IPS DF 4.7 (cell line): ENCODE measurements around the gene CERS2.
"Not testable (repeated sequence)": the region's sequence is repeated elsewhere in the genome, so short reads cannot be mapped to it uniquely, and the experiment has no call there.

Source experiments
- DNase-seq: peaks from one replicate; pipeline ENCODE4 v3.0.0-alpha.2; 2013; ENCODE audit warnings: low spot score; ENCODE audit errors: extremely low read depth

The CERS2 gene

DNA sequence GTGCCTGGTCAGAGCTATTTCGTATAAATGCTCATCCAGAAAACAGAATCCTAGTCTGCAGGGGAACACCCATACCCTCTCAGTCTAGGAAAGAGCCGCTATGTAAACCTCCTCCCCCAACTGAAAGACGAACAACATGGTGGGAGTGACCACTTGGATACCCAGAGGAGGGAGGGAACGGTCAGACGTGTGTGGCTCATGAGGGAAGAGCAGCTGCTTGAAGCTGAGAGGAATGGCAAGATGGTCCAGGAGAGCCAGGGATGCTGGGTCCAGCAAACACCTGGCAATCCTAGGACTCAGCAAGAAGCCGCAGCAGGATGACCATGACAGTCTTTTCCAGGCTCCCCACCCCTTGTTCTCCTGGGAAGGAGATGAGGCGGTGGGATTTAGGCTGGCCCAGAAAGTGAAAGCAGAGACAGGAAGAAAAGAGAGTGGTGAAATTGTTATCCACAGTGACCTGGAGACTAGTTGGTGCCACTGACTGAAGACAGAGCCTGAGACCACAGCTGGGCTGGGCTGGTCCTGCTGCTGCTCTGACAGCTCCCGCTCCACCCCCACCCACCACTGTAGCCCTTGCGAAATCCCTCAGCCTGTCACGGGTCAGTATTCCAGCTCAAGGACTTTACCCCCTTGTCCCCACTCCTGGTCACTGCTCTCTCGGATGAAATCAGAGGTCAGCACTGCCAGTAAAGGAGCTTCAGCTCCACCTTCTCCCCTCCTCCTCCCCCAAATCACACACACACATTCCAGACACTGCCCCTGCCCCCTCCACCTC lies 3.6 kb downstream of the CERS2 start:
- DNase-seq = no peak

- no peak for DNase-seq
Observed at GRCh38 chr1:150969626-150970025, 5.0 kb downstream of the CERS2 start.

DNA sequence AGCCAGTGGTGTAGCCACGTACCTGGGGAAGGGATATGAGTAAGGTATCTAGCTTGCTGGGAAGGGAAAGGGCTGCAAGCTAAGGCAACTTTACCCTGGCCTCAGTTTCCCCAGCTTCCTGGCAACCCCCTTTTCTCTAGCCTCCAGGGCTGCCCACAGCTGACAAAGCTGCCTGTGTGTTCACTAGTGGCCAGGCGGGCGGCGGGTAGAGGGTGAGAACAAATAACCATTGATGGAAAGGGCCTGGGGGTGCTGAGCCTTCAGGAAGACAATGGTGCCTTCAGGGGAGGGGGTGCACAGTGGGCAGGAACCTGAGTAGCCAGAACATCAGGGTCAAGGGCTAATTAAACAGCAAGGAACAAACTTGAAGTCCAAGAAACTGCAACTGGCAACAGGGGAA lies 6.1 kb downstream of the CERS2 start:
- DNase-seq = no peak

DNA sequence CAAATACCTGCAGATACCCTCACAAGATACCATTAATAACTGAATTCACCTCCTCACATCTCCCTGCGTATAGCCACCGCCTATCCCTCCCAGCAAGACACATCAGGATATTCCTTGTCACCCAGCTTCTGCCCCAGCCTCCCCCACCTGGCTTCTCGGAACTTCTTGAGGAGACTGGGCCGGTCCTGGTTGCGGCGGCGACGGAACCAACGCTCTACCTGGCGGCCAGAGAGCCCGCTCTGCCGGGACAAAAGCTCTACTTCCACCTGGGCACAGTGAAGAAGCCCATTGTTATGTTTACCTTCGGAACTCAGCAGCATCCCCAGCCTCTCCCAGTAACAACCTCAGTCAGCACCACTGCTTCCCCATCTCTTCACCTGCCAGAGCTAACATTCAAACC lies 6.7 kb downstream of the CERS2 start:
- DNase-seq = no peak

- DNase-seq = no peak
Observed at GRCh38 chr1:150966011-150966410, 8.6 kb downstream of the CERS2 start.

DNA sequence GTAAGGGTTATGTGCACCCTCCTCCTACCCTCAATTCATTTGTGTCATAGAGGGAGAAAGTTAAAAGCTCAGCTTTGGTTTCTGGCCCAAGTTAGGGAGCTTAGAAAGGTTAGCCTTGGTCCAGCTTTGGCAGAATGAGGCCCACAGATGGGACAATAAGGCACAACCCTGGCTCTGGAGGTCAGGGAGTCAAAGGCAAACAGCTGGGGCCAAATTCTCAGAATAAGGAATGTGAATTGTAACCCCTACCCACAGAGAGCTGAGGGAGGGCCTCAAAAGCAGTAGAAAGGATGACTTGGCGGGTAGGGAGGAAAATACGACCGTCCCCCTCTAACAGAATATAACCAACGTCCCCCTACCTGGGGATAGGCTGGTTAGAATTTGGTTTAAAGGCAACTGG lies 9.0 kb downstream of the CERS2 start:
- no peak for DNase-seq

GRCh38 chr1:150964164-150964489 lies 10.5 kb downstream of the CERS2 start:
- DNase-seq = no peak

- DNase-seq = no peak
Observed at GRCh38 chr1:150963321-150964163, 11.1 kb downstream of the CERS2 start.

DNA sequence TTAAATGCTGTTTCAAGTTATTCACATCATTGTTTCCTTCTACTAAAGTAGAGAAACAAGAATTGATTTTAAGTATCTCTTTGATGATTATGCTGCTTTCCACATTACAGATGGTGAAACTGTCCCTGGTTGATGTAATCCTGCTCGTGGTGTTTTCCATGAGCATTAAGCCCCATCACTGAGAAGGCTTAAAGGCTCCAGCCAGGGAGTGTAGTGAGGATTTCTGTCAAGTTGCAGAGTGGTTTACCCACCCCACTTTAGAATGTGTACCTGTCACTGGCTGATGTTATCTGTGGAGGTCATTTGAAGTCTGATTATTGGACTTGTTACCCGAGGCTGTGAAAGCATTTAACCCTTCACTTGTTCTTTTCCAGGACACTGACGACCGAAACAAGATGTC lies 12.9 kb downstream of the CERS2 start:
- no peak for DNase-seq

- no peak for DNase-seq
Observed at GRCh38 chr1:150960646-150961045, 14.0 kb downstream of the CERS2 start.

GRCh38 chr1:150957666-150958065 lies 17.0 kb downstream of the CERS2 start:
- DNase-seq = no peak

DNA sequence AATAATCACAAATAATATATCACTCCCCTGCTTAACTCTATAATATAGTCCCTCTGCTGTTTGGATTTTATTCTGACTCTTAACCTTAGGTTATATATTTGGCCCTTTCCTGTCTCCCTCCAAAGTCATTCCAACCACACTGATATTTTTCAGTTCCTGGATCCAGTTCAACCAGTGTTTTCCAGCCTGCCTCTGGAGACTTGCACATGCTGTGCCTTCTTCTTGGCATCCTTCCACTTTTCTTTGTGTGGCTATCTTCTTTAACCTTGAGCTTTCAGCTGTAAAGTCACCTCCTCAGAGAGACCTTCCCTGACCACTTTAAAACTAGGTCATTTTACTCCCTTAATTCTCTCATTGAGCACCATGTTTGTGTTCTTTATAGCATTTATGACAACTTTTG lies 19.4 kb downstream of the CERS2 start:
- no peak for DNase-seq

GRCh38 chr1:150954708-150955107 lies 19.9 kb downstream of the CERS2 start:
- DNase-seq = no peak

GRCh38 chr1:150944856-150945255 lies 29.8 kb downstream of the CERS2 start:
- DNase-seq = no peak

GRCh38 chr1:150931773-150932172 lies 42.9 kb downstream of the CERS2 start:
- no peak for DNase-seq

DNA sequence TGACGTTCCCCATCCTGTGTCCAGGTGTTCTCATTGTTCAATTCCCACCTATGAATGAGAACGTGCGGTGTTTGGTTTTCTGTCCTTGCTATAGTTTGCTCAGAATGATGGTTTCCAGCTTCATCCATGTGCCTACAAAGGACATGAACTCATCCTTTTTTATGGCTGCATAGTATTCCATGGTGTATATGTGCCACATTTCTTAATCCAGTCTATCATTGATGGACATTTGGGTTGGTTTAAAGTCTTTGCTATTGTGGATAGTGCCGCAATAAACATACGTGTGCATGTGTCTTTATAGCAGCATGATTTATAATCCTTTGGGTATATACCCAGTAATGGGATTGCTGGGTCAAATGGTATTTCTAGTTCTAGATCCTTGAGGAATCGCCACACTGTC lies 45.9 kb downstream of the CERS2 start:
- not testable (repeated sequence) for DNase-seq

GRCh38 chr1:150928286-150928685 lies 46.3 kb downstream of the CERS2 start:
- no peak for DNase-seq

- DNase-seq = no peak
Observed at GRCh38 chr1:150927624-150928023, 47.0 kb downstream of the CERS2 start.

DNA sequence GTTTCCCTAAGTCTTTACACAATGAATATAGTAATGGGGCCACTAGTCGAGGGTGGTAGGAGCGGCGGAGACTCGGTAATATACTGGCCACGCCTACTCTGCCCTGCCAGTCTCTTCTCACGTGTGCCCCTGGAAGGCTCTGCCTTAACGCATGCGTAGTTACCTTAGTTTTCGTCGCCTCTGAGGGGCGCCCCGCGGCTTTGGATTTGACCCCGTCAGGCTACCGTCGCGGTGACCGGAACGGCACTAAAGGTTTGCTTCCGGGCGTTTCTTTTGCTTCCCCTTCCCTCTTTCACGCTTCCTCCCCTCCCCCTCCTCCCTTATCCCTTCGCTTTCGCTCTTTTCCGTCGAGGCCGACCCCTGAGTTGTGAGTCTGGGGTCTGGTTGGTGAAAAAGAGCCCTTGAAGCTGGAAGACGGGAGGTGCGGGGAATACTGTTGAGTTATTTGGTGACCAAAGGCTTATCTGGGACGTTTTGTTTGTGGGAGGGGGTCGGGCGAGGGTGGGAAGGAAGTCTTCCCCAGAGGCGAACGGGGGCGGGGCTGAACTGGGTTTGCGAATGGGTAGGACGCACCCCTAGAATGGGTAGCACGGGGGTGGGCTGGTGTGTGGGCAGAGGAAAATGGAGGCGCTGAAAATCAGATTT lies 48.4 kb downstream of the CERS2 start, which contains the start of gene SETDB1:
Gene SETDB1, plus strand, starts transcription at position 267 of the 645 bp plus-strand sequence. CDS start 1,352 bp downstream, outside the sequence.
- peak; percentile 98 for DNase-seq

GRCh38 chr1:150925080-150925479 lies 49.6 kb downstream of the CERS2 start:
- no peak for DNase-seq

DNA sequence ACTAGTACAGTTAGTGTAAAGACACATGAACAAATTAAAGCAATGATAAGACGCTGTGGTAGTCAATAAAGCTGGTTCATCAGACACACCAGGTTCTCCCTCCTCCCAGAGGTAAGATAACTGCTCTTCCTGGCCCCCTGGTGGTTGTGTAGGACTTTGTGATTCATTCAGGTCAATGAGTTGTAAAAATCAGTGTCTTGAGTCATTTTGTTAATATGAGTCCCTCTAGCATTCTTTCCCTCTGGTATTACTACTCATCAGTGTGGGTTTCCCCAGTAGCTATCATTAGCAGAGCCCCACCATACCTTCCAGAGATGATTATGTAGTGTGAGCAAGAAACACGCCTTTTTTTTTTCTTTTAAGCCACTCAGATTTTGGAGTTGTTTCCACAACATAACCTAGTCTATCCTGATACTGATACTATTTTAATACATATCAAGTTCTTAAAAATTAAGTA lies 52.1 kb downstream of the CERS2 start:
- peak; percentile 44 for DNase-seq

DNA sequence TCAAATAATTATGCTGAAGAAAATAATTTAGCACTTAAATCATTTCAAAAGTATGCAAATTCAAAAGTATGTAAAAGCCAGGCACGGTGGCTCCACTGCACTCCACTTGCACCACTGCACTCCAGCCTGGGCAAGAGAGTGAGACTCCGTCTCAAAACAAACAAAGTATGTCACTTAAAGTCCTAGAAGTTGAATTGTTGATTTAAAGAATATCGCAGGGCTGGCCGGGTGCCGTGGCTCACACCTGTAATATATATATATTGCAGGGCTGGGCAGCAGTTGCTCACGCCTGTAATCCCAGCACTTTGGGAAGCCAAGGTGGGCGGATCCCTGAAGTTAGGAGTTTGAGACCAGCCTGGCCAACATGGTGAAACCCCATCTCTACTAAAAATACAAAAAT lies 57.2 kb downstream of the CERS2 start:
- no peak for DNase-seq
